Astrocyte of the spinal cord (primary cell): ENCODE results near the gene GDF9.

ENCODE experiments used
- DNase-seq: peaks from one replicate; pipeline ENCODE4 v3.0.0; 2011; ENCODE audit warnings: low read depth, low spot score
- H3K4me3 ChIP-seq: 2 replicates; pipeline ENCODE4 v1.5.1; 2011; ENCODE audit warnings: low read depth, mild to moderate bottlenecking, low read length, moderate library complexity
- in situ Hi-C: cut with HindIII; loops from 2 replicates; pipeline ENCODE4 v1.10.0; 2017; ENCODE audit warnings: low sequenced_read_pairs
- TF ChIP-seq, protein P1 (sequence below): IDR thresholded peaks from 2 replicates; pipeline ENCODE4 v1.5.1; 2012; ENCODE audit warnings: low read depth, mild to moderate bottlenecking, low read length, inconsistent platforms

GDF9 gene

DNA sequence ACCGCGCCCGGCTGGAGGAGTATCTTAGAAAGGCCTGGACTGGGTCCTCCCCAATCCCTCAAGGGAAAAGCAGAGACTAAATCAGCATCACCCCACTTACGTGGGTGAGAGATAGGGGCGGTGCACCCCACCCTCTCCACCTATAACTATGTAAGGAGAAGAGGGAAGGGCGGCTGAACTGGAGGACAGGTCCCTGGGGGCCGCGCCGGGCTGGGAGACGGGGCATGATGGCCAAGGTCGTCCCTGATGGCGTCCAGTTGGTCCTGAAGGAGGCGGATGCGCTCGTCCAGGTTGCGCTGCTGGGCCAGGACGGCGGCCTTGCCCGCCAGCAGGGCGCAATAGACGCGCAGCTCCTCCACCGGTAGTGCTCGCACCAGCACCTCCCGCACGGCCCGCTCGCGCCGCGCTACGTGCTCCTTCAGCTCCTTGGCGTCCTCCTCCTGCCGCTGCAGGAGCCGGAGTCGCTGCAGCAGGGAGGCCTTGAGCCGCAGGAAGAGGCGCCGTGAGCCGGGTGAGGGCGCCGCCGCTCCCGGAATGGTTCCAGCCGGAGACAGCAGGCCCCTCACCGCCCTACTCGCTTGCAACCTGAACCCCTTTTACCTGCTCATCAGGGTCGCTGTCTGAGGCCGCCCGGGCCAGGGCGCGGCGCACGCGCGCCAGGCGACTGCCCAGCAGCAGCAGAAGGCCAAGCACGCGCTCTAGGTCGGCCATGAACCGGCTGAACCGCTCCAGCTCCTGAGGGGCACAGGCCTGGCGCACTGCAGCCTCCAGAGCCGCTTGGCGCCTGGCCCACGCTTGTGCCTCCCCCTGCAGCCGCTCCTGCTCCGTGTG, 43.4 kb downstream of the GDF9 start:
- in situ Hi-C loops, result no loop called here
- DNase-seq, result peak; percentile 48
- TF ChIP-seq, protein P1, sequence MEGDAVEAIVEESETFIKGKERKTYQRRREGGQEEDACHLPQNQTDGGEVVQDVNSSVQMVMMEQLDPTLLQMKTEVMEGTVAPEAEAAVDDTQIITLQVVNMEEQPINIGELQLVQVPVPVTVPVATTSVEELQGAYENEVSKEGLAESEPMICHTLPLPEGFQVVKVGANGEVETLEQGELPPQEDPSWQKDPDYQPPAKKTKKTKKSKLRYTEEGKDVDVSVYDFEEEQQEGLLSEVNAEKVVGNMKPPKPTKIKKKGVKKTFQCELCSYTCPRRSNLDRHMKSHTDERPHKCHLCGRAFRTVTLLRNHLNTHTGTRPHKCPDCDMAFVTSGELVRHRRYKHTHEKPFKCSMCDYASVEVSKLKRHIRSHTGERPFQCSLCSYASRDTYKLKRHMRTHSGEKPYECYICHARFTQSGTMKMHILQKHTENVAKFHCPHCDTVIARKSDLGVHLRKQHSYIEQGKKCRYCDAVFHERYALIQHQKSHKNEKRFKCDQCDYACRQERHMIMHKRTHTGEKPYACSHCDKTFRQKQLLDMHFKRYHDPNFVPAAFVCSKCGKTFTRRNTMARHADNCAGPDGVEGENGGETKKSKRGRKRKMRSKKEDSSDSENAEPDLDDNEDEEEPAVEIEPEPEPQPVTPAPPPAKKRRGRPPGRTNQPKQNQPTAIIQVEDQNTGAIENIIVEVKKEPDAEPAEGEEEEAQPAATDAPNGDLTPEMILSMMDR, result no peak
- peak overlapping the region; percentile 12 for H3K4me3 ChIP-seq

DNA sequence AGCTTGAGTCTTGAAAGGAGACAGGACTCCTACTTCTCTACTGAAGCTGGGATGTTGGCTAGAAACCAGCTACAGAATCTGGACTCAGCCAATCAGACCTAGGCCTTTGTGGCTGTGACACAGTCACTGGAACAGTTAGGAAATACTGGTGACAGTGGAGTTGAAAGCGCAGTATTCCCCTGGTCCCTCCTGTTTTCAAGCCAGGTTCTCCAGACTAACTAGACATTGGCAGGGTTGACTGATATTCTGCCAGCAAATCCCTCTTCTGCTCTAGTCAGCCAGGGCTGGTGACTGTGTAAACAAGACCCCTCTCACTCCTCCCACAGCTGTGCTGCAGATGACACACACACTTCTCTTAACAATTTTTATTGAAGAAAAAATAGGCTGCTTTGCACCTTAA, 44.5 kb downstream of the GDF9 start:
- no peak overlapping the region for H3K4me3 ChIP-seq
- TF ChIP-seq, protein P1, result no peak
- no peak for DNase-seq
- in situ Hi-C loops, result no loop called here

DNA sequence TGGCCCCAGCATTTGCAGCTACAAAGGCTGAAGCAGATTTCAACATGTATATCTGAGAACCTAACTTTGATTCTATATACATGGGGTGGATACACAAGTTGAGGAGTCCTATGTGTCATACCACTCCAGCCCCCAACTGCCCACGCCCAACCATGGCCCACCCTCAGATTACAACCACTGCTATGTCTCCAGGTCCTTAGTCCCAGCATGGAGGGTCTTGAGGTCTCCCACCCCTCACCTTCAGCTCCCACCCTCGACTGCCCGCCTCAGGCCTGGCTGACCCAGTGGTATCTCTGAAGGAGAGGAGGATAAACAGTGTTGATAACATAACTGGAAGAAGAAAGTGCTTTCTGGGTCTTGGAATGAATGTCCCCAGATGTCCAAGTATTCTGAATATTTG, 44.9 kb downstream of the GDF9 start:
- DNase-seq, result no peak
- TF ChIP-seq, protein P1, result no peak
- H3K4me3 ChIP-seq, result no peak overlapping the region
- in situ Hi-C loops, result no loop called here

DNA sequence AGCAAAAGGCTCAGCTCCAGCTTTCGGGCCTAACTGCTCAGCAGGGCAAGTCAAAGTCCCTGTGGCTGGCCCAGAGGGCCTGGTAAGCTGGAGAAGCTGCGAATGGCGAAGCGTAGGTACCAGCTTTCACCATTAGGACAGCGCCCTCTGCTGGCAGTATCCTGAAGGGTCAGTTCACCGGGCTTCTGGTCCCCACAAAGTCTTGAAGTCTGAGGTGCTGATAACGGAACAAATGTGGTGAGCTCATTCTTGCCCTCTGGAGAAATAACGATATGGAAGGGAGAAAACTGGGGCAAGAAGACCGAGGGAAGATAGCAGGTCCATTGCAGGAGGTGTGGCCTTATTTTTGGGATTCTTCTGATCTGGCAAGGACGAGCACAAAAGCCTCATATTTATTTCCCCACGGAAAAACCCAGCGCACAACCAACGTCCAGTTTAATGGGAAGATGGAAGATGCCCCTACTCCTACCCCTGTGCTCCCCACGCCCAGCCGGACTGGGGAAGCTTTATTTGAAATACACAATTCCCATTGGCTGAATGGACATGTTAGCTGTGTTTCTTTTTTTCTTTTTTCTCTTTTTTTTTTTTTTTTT, 46.0 kb downstream of the GDF9 start:
- DNase-seq, result peak; percentile 91
- TF ChIP-seq, protein P1, result peak; percentile 90
- H3K4me3 ChIP-seq, result no peak overlapping the region
- in situ Hi-C loops, result no loop called here

DNA sequence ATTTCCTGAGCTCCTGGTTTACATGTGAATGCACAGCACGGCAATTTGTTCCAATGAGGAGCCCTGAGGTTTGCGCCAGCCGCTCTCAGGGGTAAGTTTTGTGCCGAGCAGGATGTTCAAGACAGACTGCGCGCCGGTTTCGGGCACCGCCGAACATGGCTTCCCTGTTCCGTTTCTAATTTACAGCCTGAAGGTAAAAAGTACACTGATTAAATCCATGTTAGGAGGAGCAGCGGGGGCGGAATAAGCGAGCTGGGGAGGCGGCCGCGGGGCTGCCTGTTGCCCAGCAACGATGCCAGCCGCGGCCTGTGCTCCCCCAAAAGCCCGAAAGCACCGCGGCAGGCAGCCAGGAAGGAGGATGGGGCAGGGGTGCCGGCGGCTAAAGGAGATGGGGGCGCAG, 46.8 kb downstream of the GDF9 start:
- in situ Hi-C loops, result no loop called here
- peak overlapping the region; percentile 10 for H3K4me3 ChIP-seq
- TF ChIP-seq, protein P1, result no peak
- DNase-seq, result no peak

DNA sequence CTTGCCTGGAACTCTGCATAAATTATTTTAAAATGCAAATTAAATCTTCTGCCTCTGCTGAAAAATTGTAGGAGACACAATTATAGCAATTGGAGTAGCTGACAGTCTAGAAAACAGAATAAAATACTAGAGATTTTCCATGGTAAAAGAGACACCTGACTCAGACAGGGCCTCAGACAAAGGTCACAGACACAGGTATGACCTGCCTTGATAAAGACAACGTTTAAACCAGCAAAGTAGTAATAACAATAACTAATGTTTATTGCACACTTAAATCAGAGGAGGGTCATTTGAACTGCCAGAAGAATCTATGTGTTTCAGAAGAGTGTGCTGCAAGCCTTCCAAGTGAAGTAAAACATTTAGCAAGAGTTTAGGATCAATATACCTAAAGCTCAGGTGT, 49.3 kb downstream of the GDF9 start:
- TF ChIP-seq, protein P1, result no peak
- in situ Hi-C loops, result no loop called here
- no peak for DNase-seq
- H3K4me3 ChIP-seq, result no peak overlapping the region
